Sciatic nerve (tissue), 2 donors: ENCODE measurements around the gene FAT4. TPM values are rescaled to one million over a fixed set of nuclear protein-coding genes. Genes with fewer than 3 reads are reported as not detected.
A peak's percentile ranks its signal among the peaks of the same experiment; 100 is the strongest.

ENCODE experiments used
- ATAC-seq: fragments of 200-7000 bp; cut with Tn5 transposase; one replicate; pipeline ENCODE4 v1.9.1; 2020; ENCODE audit warnings: mild to moderate bottlenecking, moderate library complexity
- DNase-seq: peaks from one replicate; pipeline ENCODE4 v3.0.0-alpha.2; 2020; ENCODE audit warnings: low spot score
- intact Hi-C: fragments of 100-400 bp; cut with DNase I; formaldehyde crosslinking; loops from one replicate; pipeline ENCODE4 v1.14.2; 2022
- total RNA-seq: library from RNA; stranded (reverse); fragmentation: NEBNext Ultra II Directional; extraction: Animal tissue kit (Norgen Biotek cat#: 25700); gene quantifications from one replicate; pipeline ENCODE4 v1.2.1, GENCODE V29; 2021
- donor health status: DM: no; HTN: no; CAD: no.
- donor health status: DM: no; HTN: no; CAD: no.

The FAT4 gene
- 23.4 TPM for total RNA-seq

- DNase-seq (peak; percentile 96), ATAC-seq (peak; percentile 97)
- intact Hi-C loops: loop anchor here (10.0 kb wide), 1 partner anchor 440 kb away; no protein-coding TSS in a partner anchor
These were observed at the start of gene FAT4 for GRCh38 chr4:125314676-125315575. TSS of gene FAT4 (plus strand) at chr4:125314955. CDS start at chr4:125316412, 1,457 bp downstream.

GRCh38 chr4:125265846-125266245 is 48.9 kb upstream of the FAT4 start:
- ATAC-seq (no peak), DNase-seq (no peak)
- intact Hi-C loops: no loop called here

GRCh38 chr4:125266901-125267604 is 47.7 kb upstream of the FAT4 start:
- intact Hi-C loops: no loop called here
- no peak for DNase-seq
- no peak for ATAC-seq

- ATAC-seq (no peak), DNase-seq (no peak)
- intact Hi-C loops: no loop called here
These were observed 47.1 kb upstream of the FAT4 start for GRCh38 chr4:125267630-125268029.

- DNase-seq (no peak), ATAC-seq (no peak)
- intact Hi-C loops: no loop called here
These were observed 46.5 kb upstream of the FAT4 start for GRCh38 chr4:125268068-125268755.

GRCh38 chr4:125276811-125277210 is 37.9 kb upstream of the FAT4 start:
- intact Hi-C loops: no loop called here
- ATAC-seq (no peak), DNase-seq (no peak)

- ATAC-seq (no peak), DNase-seq (no peak)
- intact Hi-C loops: no loop called here
These were observed 37.0 kb upstream of the FAT4 start for GRCh38 chr4:125277790-125278189.

- DNase-seq (no peak), ATAC-seq (no peak)
- intact Hi-C loops: loop anchor here (5.0 kb wide), 1 partner anchor 954 kb away; no protein-coding TSS in a partner anchor
These were observed 33.8 kb upstream of the FAT4 start for GRCh38 chr4:125280892-125281403.

- ATAC-seq: no peak
- no peak for DNase-seq
- intact Hi-C loops: loop anchor here (5.0 kb wide), 1 partner anchor 956 kb away; no protein-coding TSS in a partner anchor
These were observed 31.0 kb upstream of the FAT4 start for GRCh38 chr4:125283707-125284279.

GRCh38 chr4:125297116-125297515 is 17.6 kb upstream of the FAT4 start:
- no peak for ATAC-seq
- intact Hi-C loops: no loop called here
- no peak for DNase-seq

- ATAC-seq: no peak
- no peak for DNase-seq
- intact Hi-C loops: no loop called here
These were observed 11.7 kb upstream of the FAT4 start for GRCh38 chr4:125303058-125303457.

GRCh38 chr4:125303821-125304220 is 10.9 kb upstream of the FAT4 start:
- ATAC-seq (no peak), DNase-seq (no peak)
- intact Hi-C loops: no loop called here

GRCh38 chr4:125306112-125306511 is 8.6 kb upstream of the FAT4 start:
- no peak for DNase-seq
- ATAC-seq: no peak
- intact Hi-C loops: no loop called here

- ATAC-seq: no peak
- intact Hi-C loops: no loop called here
These were observed 8.2 kb upstream of the FAT4 start for GRCh38 chr4:125306533-125306932.

GRCh38 chr4:125311503-125311902 is 3.3 kb upstream of the FAT4 start:
- DNase-seq: no peak
- no peak for ATAC-seq
- intact Hi-C loops: loop anchor here (10.0 kb wide), 1 partner anchor 443 kb away; no protein-coding TSS in a partner anchor

More at GRCh38 chr4:125306533-125306932, 8.2 kb upstream of the FAT4 start:
- no peak for DNase-seq

GRCh38 chr4:125313497-125313896 is 1.3 kb upstream of the FAT4 start:
- no peak for DNase-seq
- intact Hi-C loops: loop anchor here (10.0 kb wide), 1 partner anchor 441 kb away; no protein-coding TSS in a partner anchor
- peak; percentile 33 for ATAC-seq

GRCh38 chr4:125313989-125314667 is 627 bp upstream of the FAT4 start:
- ATAC-seq: peak; percentile 0
- no peak for DNase-seq
- intact Hi-C loops: loop anchor here (10.0 kb wide), 1 partner anchor 441 kb away; no protein-coding TSS in a partner anchor
